Measurements from ENCODE around the gene PLA2G4F. TPM values are rescaled to one million over a fixed set of nuclear protein-coding genes. Genes with fewer than 3 reads are reported as not detected.

The PLA2G4F gene
- total RNA-seq, 2 experiments from 2014 or later, result not detected

DNA sequence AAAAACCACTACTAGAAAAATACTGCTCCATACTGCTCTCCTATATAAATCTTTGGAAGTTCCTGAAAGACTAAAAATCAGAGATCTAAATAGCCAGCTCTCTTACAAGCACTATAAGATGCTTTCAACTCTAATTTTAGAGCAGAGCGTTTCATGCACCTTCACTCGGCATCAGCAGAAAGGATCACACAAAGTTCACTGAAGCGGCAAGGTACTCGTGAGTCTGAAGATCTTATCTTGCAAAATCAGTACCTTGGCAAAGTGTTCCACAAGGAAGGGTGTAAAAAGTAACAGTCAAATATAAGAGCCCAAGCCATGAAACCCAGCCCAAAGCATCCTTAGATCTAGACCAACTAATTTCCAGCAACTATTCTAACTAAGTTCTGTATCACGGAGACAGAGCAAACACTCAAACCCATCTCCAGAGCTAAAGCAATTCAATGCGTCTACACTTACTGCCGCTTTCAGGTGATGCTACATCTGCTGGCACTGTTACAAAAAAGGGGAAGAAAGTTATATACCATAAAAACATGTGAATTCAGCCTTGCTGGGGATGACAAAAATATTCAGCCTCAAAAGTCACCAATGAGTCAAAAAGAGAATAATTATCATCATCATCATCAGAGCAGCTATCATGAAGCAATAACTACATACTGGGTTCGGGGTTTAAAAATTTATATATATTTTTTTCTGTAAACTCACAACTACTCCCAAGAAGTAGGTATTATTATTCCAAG lies 35.3 kb upstream of the PLA2G4F start:
- peaks cover 56% of the 10 kb centered on the region for H3K36me3 ChIP-seq (ENCODE audit: insufficient read depth, low read length)
- H3K4me1 ChIP-seq (ENCODE audit: insufficient read depth, low read length, poor library complexity, severe bottlenecking), result peaks cover 22% of the 10 kb centered on the region
- H4K20me1 ChIP-seq (ENCODE audit: insufficient read depth, low read length), result no peaks in the 10 kb centered on the region
- no peaks in the 10 kb centered on the region for H3K9me3 ChIP-seq (ENCODE audit: low read length)
- no peaks in the 10 kb centered on the region for H3K9me2 ChIP-seq (ENCODE audit: insufficient read depth, low read length)
- peak overlapping the region; percentile 38 for H3K27ac ChIP-seq (ENCODE audit: low read depth, low read length, poor library complexity, severe bottlenecking)
- peak overlapping the region; percentile 71 for H3K4me2 ChIP-seq (ENCODE audit: low read length)
- H3K79me2 ChIP-seq (ENCODE audit: insufficient read depth, low read depth, low read length), result no peaks in the 10 kb centered on the region
- peak; percentile 50 for DNase-seq (ENCODE audit: low spot score)
- TF ChIP-seq EZH2phosphoT487 (IDR thresholded peaks at IDR 0.05; ENCODE audit: borderline replicate concordance, low read depth, low read length), result no peak
- TF ChIP-seq, protein P1, sequence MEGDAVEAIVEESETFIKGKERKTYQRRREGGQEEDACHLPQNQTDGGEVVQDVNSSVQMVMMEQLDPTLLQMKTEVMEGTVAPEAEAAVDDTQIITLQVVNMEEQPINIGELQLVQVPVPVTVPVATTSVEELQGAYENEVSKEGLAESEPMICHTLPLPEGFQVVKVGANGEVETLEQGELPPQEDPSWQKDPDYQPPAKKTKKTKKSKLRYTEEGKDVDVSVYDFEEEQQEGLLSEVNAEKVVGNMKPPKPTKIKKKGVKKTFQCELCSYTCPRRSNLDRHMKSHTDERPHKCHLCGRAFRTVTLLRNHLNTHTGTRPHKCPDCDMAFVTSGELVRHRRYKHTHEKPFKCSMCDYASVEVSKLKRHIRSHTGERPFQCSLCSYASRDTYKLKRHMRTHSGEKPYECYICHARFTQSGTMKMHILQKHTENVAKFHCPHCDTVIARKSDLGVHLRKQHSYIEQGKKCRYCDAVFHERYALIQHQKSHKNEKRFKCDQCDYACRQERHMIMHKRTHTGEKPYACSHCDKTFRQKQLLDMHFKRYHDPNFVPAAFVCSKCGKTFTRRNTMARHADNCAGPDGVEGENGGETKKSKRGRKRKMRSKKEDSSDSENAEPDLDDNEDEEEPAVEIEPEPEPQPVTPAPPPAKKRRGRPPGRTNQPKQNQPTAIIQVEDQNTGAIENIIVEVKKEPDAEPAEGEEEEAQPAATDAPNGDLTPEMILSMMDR (conservative IDR thresholded peaks at IDR 0.05; ENCODE audit: low read length), result no peak
- ChIA-PET CTCF (ENCODE audit: unreplicated experiment) (no interaction called here), POLR2A (interaction anchor here (0.7 to 1.1 kb wide), 2 partner anchors 17 to 657 kb away, joined by 3 read pairs; partner anchors contain the start of gene VPS39)
- BruUV-seq (replicated peaks), result no TSS peak
- H3K4me3 ChIP-seq (ENCODE audit: low read depth, low read length, poor library complexity, severe bottlenecking), result peak overlapping the region; percentile 25
- peak overlapping the region; percentile 34; the same call in 1 of the 2 replicates for H2AFZ ChIP-seq (ENCODE audit: low read length)
- intact Hi-C loops (cut with micrococcal nuclease; ENCODE audit: unreplicated experiment), result no loop called here

DNA sequence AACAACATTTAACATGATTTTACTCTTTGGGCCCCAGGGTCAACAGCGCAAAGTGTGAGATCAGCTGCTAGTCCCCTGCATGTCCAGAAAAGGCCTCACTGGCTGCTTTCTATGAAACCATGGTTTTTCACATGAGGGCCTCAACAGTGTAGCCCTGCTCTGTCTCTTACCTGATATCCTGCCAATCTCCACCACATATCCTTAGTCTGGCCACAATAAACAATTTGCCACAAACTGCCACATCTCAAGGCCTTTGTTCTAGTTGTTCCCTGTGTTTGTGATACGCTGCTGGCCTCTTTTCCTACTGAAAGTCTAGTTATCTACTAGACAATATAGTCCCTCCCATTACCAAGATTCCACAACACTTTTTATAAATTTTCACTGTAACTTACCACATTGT lies 33.9 kb upstream of the PLA2G4F start:
- Histone ChIP-seq H3K4me1 (ENCODE audit: insufficient read depth, low read length, poor library complexity, severe bottlenecking) (peaks cover 22% of the 10 kb centered on the region), H3K27ac (ENCODE audit: low read depth, low read length, poor library complexity, severe bottlenecking) (no peak overlapping the region), H3K9me3 (ENCODE audit: low read length) (no peaks in the 10 kb centered on the region), H3K9me2 (ENCODE audit: insufficient read depth, low read length) (no peaks in the 10 kb centered on the region), H4K20me1 (ENCODE audit: insufficient read depth, low read length) (no peaks in the 10 kb centered on the region), H2AFZ (ENCODE audit: low read length) (no peak overlapping the region), H3K4me2 (ENCODE audit: low read length) (no peak overlapping the region), H3K36me3 (ENCODE audit: insufficient read depth, low read length) (peaks cover 70% of the 10 kb centered on the region), H3K4me3 (ENCODE audit: low read depth, low read length, poor library complexity, severe bottlenecking) (no peak overlapping the region), H3K79me2 (ENCODE audit: insufficient read depth, low read depth, low read length) (no peaks in the 10 kb centered on the region)
- BruUV-seq (replicated peaks), result no TSS peak
- ChIA-PET POLR2A (no interaction called here), CTCF (ENCODE audit: unreplicated experiment) (no interaction called here)
- no peak for DNase-seq (ENCODE audit: low spot score)
- intact Hi-C loops (cut with micrococcal nuclease; ENCODE audit: unreplicated experiment), result no loop called here
- no peak for TF ChIP-seq EZH2phosphoT487 (IDR thresholded peaks at IDR 0.05; ENCODE audit: borderline replicate concordance, low read depth, low read length)
- TF ChIP-seq, protein P1 (conservative IDR thresholded peaks at IDR 0.05; ENCODE audit: low read length), result no peak

GRCh38 chr15:42185801-42186200 lies 29.4 kb upstream of the PLA2G4F start:
- no peaks in the 10 kb centered on the region for H3K9me3 ChIP-seq (ENCODE audit: low read length)
- ChIA-PET POLR2A (no interaction called here), CTCF (ENCODE audit: unreplicated experiment) (no interaction called here)
- DNase-seq (ENCODE audit: low spot score), result no peak
- no peaks in the 10 kb centered on the region for H3K79me2 ChIP-seq (ENCODE audit: insufficient read depth, low read depth, low read length)
- H3K9me2 ChIP-seq (ENCODE audit: insufficient read depth, low read length), result no peaks in the 10 kb centered on the region
- no peak for TF ChIP-seq EZH2phosphoT487 (IDR thresholded peaks at IDR 0.05; ENCODE audit: borderline replicate concordance, low read depth, low read length)
- TF ChIP-seq, protein P1 (conservative IDR thresholded peaks at IDR 0.05; ENCODE audit: low read length), result no peak
- no peak overlapping the region for H3K27ac ChIP-seq (ENCODE audit: low read depth, low read length, poor library complexity, severe bottlenecking)
- H3K4me3 ChIP-seq (ENCODE audit: low read depth, low read length, poor library complexity, severe bottlenecking), result no peak overlapping the region
- H3K4me1 ChIP-seq (ENCODE audit: insufficient read depth, low read length, poor library complexity, severe bottlenecking), result peaks cover 1% of the 10 kb centered on the region
- intact Hi-C loops (cut with micrococcal nuclease; ENCODE audit: unreplicated experiment), result no loop called here
- peaks cover 87% of the 10 kb centered on the region for H3K36me3 ChIP-seq (ENCODE audit: insufficient read depth, low read length)
- no peak overlapping the region for H2AFZ ChIP-seq (ENCODE audit: low read length)
- BruUV-seq (replicated peaks), result no TSS peak
- H4K20me1 ChIP-seq (ENCODE audit: insufficient read depth, low read length), result no peaks in the 10 kb centered on the region
- no peak overlapping the region for H3K4me2 ChIP-seq (ENCODE audit: low read length)

All from OCI-LY7 (cell line).